ENCODE measurements around the gene ING1.

The ING1 gene

GRCh38 chr13:110743687-110744086 lies 30.2 kb downstream of the ING1 start:
- CTCF ChIA-PET, result no interaction called here
- H3K4me3 ChIP-seq (ENCODE audit: low read depth, low read length), result no peak overlapping the region
- no peak for DNase-seq (ENCODE audit: low read depth, low spot score)
- POLR2A ChIA-PET, result no interaction called here
- TF ChIP-seq, protein P1, sequence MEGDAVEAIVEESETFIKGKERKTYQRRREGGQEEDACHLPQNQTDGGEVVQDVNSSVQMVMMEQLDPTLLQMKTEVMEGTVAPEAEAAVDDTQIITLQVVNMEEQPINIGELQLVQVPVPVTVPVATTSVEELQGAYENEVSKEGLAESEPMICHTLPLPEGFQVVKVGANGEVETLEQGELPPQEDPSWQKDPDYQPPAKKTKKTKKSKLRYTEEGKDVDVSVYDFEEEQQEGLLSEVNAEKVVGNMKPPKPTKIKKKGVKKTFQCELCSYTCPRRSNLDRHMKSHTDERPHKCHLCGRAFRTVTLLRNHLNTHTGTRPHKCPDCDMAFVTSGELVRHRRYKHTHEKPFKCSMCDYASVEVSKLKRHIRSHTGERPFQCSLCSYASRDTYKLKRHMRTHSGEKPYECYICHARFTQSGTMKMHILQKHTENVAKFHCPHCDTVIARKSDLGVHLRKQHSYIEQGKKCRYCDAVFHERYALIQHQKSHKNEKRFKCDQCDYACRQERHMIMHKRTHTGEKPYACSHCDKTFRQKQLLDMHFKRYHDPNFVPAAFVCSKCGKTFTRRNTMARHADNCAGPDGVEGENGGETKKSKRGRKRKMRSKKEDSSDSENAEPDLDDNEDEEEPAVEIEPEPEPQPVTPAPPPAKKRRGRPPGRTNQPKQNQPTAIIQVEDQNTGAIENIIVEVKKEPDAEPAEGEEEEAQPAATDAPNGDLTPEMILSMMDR (IDR thresholded peaks at IDR 0.05; ENCODE audit: insufficient read depth, low read length, missing control alignments), result no peak

DNA sequence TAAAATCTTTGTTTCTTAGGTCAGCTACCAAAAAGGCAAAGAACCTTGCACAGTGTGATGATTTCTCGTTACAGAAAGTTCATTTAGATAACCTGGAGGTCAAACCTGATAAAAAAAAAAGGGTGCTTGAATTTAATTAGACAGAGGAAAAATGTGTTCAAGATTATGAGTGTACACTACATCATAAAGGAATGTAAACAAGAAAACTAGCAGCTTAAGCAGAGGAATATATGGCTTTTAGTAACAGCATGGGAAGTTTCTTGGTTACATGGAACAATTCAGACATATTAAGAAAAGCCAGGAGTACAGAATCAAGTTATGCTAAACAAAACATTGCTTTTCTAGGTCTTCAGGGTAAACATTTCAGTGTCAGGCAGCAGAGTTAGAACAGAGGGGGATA lies 32.9 kb downstream of the ING1 start:
- no peak for DNase-seq (ENCODE audit: low read depth, low spot score)
- POLR2A ChIA-PET, result interaction anchor here (0.7 kb wide), 1 partner anchor 35 kb away, joined by 3 read pairs; no protein-coding TSS in a partner anchor
- H3K4me3 ChIP-seq (ENCODE audit: low read depth, low read length), result no peak overlapping the region
- CTCF ChIA-PET, result no interaction called here
- TF ChIP-seq, protein P1 (IDR thresholded peaks at IDR 0.05; ENCODE audit: insufficient read depth, low read length, missing control alignments), result no peak

DNA sequence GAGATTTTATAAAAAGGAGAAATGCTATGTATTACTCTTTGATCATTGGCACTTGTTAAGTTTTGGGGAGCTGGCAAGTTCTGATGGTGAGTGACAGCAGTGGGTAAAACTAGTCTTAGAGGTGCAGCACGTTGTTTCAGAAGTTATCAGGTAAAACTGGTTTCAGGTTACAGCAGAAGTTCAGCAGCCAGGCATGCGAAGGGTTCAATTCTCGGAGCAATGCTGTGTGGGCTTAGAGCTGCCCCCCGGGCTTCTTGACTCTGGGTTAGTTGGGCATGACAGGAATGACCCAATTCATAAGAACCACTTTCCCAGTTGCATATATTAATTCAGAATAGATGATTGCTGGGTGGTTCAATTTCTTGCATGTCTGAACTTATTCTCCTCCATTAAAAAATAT lies 34.8 kb downstream of the ING1 start:
- no peak overlapping the region for H3K4me3 ChIP-seq (ENCODE audit: low read depth, low read length)
- ChIA-PET CTCF (interaction anchor here (1.8 kb wide), 1 partner anchor 9 kb away, joined by 6 read pairs; no protein-coding TSS in a partner anchor), POLR2A (no interaction called here)
- DNase-seq (ENCODE audit: low read depth, low spot score), result no peak
- TF ChIP-seq, protein P1 (IDR thresholded peaks at IDR 0.05; ENCODE audit: insufficient read depth, low read length, missing control alignments), result no peak

- peak; percentile 24 for DNase-seq (ENCODE audit: low read depth, low spot score)
- ChIA-PET CTCF (interaction anchor here (1.1 to 1.2 kb wide), 2 partner anchors 8 to 63 kb away, joined by 3 to 6 read pairs; no protein-coding TSS in a partner anchor), POLR2A (no interaction called here)
- TF ChIP-seq, protein P1 (IDR thresholded peaks at IDR 0.05; ENCODE audit: insufficient read depth, low read length, missing control alignments), result no peak
- no peak overlapping the region for H3K4me3 ChIP-seq (ENCODE audit: low read depth, low read length)
These were observed 42.7 kb downstream of the ING1 start for GRCh38 chr13:110756219-110756631.

DNA sequence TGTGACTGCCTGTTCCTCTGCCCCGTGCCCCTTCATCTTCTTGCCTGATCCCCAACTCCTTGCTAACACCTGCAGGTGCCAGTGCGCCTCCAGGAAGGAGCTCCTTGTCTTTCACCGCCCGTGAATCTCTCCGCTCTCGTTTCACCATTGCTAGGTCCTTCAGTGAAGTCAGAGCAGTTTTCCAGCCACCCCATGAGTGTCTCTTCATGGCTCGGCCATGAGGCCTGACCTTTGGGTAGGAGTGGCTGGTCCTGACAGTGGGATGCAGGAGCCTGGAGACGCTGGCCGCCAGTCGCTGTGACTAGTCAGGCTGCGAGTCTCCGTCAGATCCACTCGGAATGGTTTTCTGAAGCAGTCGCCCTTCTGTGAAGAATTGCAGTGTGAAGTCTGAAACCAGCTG lies 43.8 kb downstream of the ING1 start:
- TF ChIP-seq, protein P1 (IDR thresholded peaks at IDR 0.05; ENCODE audit: insufficient read depth, low read length, missing control alignments), result no peak
- ChIA-PET POLR2A (no interaction called here), CTCF (interaction anchor here (1.2 kb wide), 1 partner anchor 9 kb away, joined by 6 read pairs; no protein-coding TSS in a partner anchor)
- no peak overlapping the region for H3K4me3 ChIP-seq (ENCODE audit: low read depth, low read length)
- DNase-seq (ENCODE audit: low read depth, low spot score), result no peak

GRCh38 chr13:110758195-110758805 lies 44.8 kb downstream of the ING1 start:
- ChIA-PET CTCF (no interaction called here), POLR2A (no interaction called here)
- TF ChIP-seq, protein P1 (IDR thresholded peaks at IDR 0.05; ENCODE audit: insufficient read depth, low read length, missing control alignments), result no peak
- no peak for DNase-seq (ENCODE audit: low read depth, low spot score)
- no peak overlapping the region for H3K4me3 ChIP-seq (ENCODE audit: low read depth, low read length)

Measured in AG04449 (cell line).